Naive B cell (primary cell): ENCODE results near the gene LIMS2. TPM values are rescaled to one million over a fixed set of nuclear protein-coding genes. Genes with fewer than 3 reads are reported as not detected.

ENCODE experiments used
- ATAC-seq, 2 donors: fragments of 150-1000 bp; cut with Tn5 transposase; 2 replicates each; pipeline ENCODE4 v1.10.0; 2021; ENCODE audit warnings: low read depth in 2 of 2, mild to moderate bottlenecking in 2 of 2, moderate library complexity in 2 of 2
- DNase-seq: peaks from one replicate; pipeline ENCODE4 v3.0.0; 2022
- H3K27ac Mint-ChIP-seq, 6 donors: one replicate each; pipeline ENCODE4 v1.8.0; 2020 to 2022; ENCODE audit warnings: mild to moderate bottlenecking in 6 of 6, mixed read lengths in 6 of 6, moderate library complexity in 5 of 6, inconsistent platforms in 2 of 6
- H3K27me3 Mint-ChIP-seq, 3 donors: one replicate each; pipeline ENCODE4 v1.8.0; 2021 to 2022; ENCODE audit warnings: mixed read lengths in 3 of 3, mild to moderate bottlenecking in 1 of 3
- H3K36me3 Mint-ChIP-seq, 2 donors: one replicate each; pipeline ENCODE4 v1.8.0; 2020 to 2022; ENCODE audit warnings: mixed read lengths in 2 of 2, inconsistent platforms in 1 of 2, mild to moderate bottlenecking in 1 of 2
- H3K4me1 Mint-ChIP-seq, 3 donors: one replicate each; pipeline ENCODE4 v1.8.0; 2020 to 2022; ENCODE audit warnings: mixed read lengths in 3 of 3, inconsistent platforms in 1 of 3, mild to moderate bottlenecking in 1 of 3, moderate library complexity in 1 of 3
- H3K4me3 Mint-ChIP-seq, 8 donors: one replicate each; pipeline ENCODE4 v1.8.0; 2020 to 2022; ENCODE audit warnings: mild to moderate bottlenecking in 8 of 8, mixed read lengths in 8 of 8, moderate library complexity in 8 of 8, inconsistent platforms in 2 of 8
- H3K9me3 Mint-ChIP-seq, 7 donors: one replicate each; pipeline ENCODE4 v1.8.0; 2020 to 2022; ENCODE audit warnings: mixed read lengths in 7 of 7, mild to moderate bottlenecking in 5 of 7, inconsistent platforms in 2 of 7, moderate library complexity in 1 of 7
- polyA plus RNA-seq, 6 donors: library from polyadenylated mRNA; unstranded; fragments of 300-500 nt; fragmentation: Illumina TruSeq; gene quantifications; one replicate each; pipeline ENCODE4 v1.2.3, GENCODE V29; 2021; ENCODE audit warnings: low read depth in 6 of 6

Gene LIMS2
- polyA plus RNA-seq, 6 donors from 2014 or later, result 11.2 to 60.4 (median 27.7) TPM

DNA sequence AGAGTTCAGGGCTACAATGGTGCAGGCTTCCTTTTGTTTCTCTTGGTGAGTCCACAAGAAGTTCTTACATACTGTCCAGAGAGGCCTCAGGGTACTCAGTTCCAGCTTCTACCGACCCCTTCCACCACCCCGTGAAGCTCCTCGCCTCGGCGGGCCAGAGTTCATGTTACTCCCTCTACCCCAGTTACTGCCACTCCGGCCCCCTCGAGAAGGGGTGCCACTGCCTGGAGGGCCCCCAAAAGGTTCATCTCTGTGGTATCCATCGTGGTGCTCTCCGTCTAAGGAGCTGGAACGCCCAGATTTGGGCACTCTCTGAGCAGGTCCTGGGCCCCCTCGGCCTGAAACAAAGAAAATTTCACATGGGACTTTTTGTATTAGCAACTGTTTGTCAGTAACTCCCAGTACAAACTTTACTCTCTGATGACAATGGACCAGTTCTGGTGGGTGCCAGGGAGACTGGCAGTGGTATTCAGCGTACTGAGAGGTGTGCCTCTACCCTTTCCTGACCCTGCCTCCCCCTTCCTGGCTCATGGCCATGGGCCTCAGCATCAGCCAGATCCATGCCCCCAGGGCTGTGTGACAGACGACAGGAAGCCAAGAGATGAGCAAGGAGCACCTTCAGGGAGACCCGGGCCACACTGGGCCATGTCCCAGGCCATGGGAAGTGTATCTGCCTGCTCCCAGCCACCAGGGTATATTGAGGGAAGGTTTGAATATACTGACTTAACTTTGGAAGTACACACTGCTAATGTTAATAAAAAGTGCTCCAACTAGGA, 31.1 kb upstream of the LIMS2 start:
- H3K36me3 Mint-ChIP-seq, result peaks cover 12 to 15% of the 10 kb centered on the region in 2 donors
- H3K27ac Mint-ChIP-seq, result peak overlapping the region in 3 of 6 donors; percentile 36 to 66 (median 59)
- no peaks in the 10 kb centered on the region for H3K9me3 Mint-ChIP-seq
- H3K27me3 Mint-ChIP-seq, result no peaks in the 10 kb centered on the region
- no peak for ATAC-seq
- no peak for DNase-seq
- peak overlapping the region in 1 of 8 donors; percentile 9 for H3K4me3 Mint-ChIP-seq
- peaks cover 14 to 33% (median 22%) of the 10 kb centered on the region in 3 donors for H3K4me1 Mint-ChIP-seq

- no peaks in the 10 kb centered on the region for H3K9me3 Mint-ChIP-seq
- peak overlapping the region in 1 of 8 donors; percentile 51 for H3K4me3 Mint-ChIP-seq
- H3K27me3 Mint-ChIP-seq, result no peaks in the 10 kb centered on the region
- peaks cover 12 to 42% (median 24%) of the 10 kb centered on the region in 3 donors for H3K4me1 Mint-ChIP-seq
- DNase-seq (no peak), ATAC-seq (no peak)
- peaks cover 10 to 12% of the 10 kb centered on the region in 2 donors for H3K36me3 Mint-ChIP-seq
- H3K27ac Mint-ChIP-seq, result peak overlapping the region in 1 of 6 donors; percentile 19
Observed at GRCh38 chr2:127705391-127706065, 30.2 kb upstream of the LIMS2 start.

DNA sequence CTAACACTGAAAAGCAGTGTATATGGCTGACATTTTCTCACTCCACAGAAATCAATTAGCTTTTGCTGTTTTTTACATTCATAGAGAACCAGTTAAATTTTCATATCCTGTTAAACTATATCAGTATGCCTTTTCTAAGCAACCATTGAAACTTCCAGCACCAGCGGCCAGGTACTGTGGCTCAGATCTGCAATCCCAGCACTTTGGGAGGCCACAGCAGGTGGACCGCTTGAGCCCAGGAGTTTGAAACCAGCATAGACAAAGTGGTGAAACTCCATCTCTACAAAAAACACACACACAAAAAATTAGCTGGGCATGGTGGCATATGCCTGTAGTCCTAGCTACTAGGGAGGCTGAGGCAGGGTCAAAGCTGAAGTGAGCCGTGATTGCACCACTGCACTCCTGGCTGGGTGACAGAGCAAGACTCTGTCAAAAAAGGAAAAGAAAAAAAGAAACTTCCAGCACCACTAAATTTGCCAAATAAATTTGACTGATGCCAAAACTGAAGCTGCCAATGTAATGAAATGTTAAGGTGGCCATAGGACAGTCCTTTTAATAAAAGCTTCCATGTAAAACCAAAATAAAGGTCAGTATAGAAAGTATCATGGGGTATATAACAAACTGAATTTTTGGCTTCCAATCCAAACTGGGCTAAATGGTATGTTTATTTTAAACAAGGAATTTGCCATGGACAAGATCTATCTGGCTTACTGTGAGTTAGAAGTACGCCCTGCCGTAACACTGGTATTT, 29.5 kb upstream of the LIMS2 start:
- H3K4me1 Mint-ChIP-seq, result peaks cover 18 to 47% (median 27%) of the 10 kb centered on the region in 3 donors

GRCh38 chr2:127703282-127703681, 28.0 kb upstream of the LIMS2 start:
- H3K27me3 Mint-ChIP-seq, result no peaks in the 10 kb centered on the region
- no peak overlapping the region for H3K27ac Mint-ChIP-seq
- ATAC-seq (no peak), DNase-seq (no peak)
- peaks cover 0 to 8% of the 10 kb centered on the region in 2 donors for H3K36me3 Mint-ChIP-seq
- H3K9me3 Mint-ChIP-seq, result no peaks in the 10 kb centered on the region
- H3K4me3 Mint-ChIP-seq, result peak overlapping the region in 7 of 8 donors; percentile 27 to 90 (median 59)
- H3K4me1 Mint-ChIP-seq, result peaks cover 25 to 47% (median 32%) of the 10 kb centered on the region in 3 donors

More for the DNA sequence above, 29.5 kb upstream of the LIMS2 start:
- Mint-ChIP-seq H3K4me3 (peak overlapping the region in 4 of 8 donors; percentile 1 to 56 (median 26)), H3K36me3 (peaks cover 10 to 12% of the 10 kb centered on the region in 2 donors), H3K27ac (no peak overlapping the region), H3K27me3 (no peaks in the 10 kb centered on the region), H3K9me3 (no peaks in the 10 kb centered on the region)
- ATAC-seq (no peak), DNase-seq (no peak)

DNA sequence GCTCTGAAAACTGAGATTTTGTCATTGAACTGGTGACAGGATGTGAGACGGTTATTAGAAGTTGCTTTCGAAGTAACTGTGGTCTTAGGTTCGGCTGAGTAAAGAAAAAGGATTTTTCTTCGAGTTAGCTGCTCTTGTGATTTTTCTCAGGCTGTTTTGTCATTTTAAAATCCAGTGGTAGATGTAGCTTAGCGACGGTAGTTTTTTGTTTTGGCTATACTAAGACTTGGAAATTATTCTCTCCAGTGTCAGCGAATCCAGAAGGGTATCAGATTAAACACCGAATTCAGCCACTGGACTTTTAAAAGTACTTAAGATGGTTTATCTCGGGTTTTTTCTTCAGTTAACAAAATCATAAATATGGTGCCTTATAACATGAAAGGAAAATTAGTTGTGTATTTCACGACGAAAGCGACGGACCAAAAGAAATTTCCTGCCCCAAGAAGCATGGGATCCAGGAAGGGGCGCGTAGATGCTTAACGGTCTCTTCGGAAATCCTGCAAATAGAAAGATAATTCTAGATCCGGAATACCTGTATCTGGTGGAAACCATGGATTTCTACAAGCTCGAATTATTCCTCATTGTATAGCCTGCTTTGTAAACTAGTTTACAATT, 27.2 kb upstream of the LIMS2 start:
- Mint-ChIP-seq H3K27me3 (no peaks in the 10 kb centered on the region), H3K36me3 (peaks cover 0 to 11% of the 10 kb centered on the region in 2 donors), H3K27ac (peak overlapping the region; percentile 84 to 95 (median 92)), H3K4me1 (peaks cover 25 to 47% (median 33%) of the 10 kb centered on the region in 3 donors), H3K4me3 (peak overlapping the region; percentile 82 to 98 (median 91)), H3K9me3 (no peaks in the 10 kb centered on the region)
- no peak for ATAC-seq
- no peak for DNase-seq

- Mint-ChIP-seq H3K9me3 (no peaks in the 10 kb centered on the region), H3K4me3 (peak overlapping the region; percentile 90 to 98 (median 96)), H3K4me1 (peaks cover 25 to 47% (median 33%) of the 10 kb centered on the region in 3 donors), H3K36me3 (peaks cover 0 to 11% of the 10 kb centered on the region in 2 donors), H3K27ac (peak overlapping the region; percentile 86 to 99 (median 94)), H3K27me3 (no peaks in the 10 kb centered on the region)
- peak; percentile 82 for DNase-seq
- ATAC-seq, result peak; percentile 77 to 78
Observed at GRCh38 chr2:127701651-127702394, 26.5 kb upstream of the LIMS2 start.

- Mint-ChIP-seq H3K9me3 (no peaks in the 10 kb centered on the region), H3K4me3 (peak within 1 kb of the TSS; percentile 90 to 98 (median 96)), H3K4me1 (peaks cover 25 to 44% (median 33%) of the 10 kb centered on the region in 3 donors), H3K36me3 (peaks cover 0 to 11% of the 10 kb centered on the region in 2 donors), H3K27ac (peak within 1 kb of the TSS; percentile 95 to 99 (median 98)), H3K27me3 (no peaks in the 10 kb centered on the region)
- DNase-seq (peak; percentile 91), ATAC-seq (peak; percentile 76)
Observed at GRCh38 chr2:127701193-127701650, 25.9 kb upstream of the LIMS2 start, which contains the start of gene SFT2D3. Gene SFT2D3 (plus strand): TSS chr2:127701497. CDS start chr2:127701529, 32 bp downstream.

DNA sequence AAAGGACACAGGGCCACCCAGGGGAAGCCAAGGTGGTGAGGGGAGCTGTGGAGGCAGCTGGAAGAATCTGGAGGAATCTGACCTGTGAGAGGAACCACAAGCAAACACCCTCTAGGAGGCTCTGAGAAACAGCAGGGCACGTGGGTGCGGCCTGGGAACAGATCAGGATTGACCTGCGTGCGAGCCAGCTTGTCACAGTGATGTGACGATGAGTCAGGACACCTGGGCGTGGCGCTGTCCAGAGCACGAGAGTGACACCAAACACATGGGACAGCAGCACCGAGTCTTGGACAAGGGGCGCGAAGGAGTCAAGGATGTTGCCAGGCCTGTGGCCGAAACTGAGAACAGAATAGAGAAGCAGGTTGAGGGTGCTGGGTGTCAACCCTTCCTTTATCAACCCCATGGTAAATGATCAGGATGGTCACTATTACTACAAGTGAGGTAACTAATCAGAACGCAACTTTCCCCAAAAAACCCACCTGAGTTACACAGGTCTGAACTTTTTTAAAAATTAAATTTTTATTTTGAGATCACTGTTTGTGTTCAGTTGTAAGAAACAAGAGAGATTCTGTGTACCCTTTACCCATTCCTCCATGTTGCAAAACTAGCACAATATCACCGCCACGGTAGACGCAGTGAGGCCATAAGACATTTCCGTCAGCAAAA, 25.3 kb upstream of the LIMS2 start:
- ATAC-seq (peak; percentile 2 to 16), DNase-seq (peak; percentile 23)
- peak overlapping the region; percentile 90 to 98 (median 96) for H3K4me3 Mint-ChIP-seq
- no peaks in the 10 kb centered on the region for H3K27me3 Mint-ChIP-seq
- peaks cover 25 to 44% (median 33%) of the 10 kb centered on the region in 3 donors for H3K4me1 Mint-ChIP-seq
- H3K27ac Mint-ChIP-seq, result peak overlapping the region; percentile 95 to 99 (median 98)
- peaks cover 0 to 11% of the 10 kb centered on the region in 2 donors for H3K36me3 Mint-ChIP-seq
- no peaks in the 10 kb centered on the region for H3K9me3 Mint-ChIP-seq

GRCh38 chr2:127698553-127699355, 23.4 kb upstream of the LIMS2 start:
- no peak for ATAC-seq
- H3K27me3 Mint-ChIP-seq, result no peaks in the 10 kb centered on the region
- H3K4me3 Mint-ChIP-seq, result peak overlapping the region in 2 of 8 donors; percentile 57 to 80
- no peak for DNase-seq
- H3K4me1 Mint-ChIP-seq, result peaks cover 19 to 30% (median 20%) of the 10 kb centered on the region in 3 donors
- peaks cover 0 to 11% of the 10 kb centered on the region in 2 donors for H3K36me3 Mint-ChIP-seq
- no peaks in the 10 kb centered on the region for H3K9me3 Mint-ChIP-seq
- peak overlapping the region in 4 of 6 donors; percentile 3 to 71 (median 32) for H3K27ac Mint-ChIP-seq

DNA sequence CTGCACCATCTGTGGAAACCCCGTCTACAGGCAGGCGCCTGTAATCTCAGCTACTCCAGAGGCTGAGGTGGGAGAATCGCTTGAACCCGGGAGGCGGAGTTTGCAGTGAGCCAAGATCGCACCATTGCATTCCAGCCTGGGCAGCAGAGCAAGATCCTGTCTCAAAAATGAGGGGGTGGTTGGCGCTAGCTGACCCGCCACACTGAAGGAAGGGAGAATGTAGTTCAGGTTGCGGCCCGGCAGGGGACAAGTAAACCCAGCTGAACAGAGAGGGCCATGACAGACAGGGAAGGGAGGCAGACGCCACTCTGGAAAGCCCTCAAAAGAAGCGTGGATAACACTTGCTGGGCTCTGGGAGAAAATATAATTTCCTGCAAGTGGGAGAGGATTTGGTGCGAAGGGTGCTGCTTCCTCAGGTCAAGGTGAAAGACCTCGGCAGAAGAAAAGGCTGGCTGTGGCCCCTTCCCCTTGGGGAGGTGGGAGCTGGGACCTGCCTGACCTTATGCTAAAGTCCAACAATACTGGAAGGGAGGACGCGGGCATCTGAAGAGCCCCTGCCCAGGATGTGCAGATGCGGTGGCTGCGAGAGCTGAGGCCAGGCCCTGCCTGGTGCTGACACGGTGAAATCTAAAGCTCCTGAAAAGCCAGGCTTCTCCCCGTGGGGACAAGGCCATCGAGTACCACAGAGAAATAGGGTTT, 22.3 kb upstream of the LIMS2 start:
- H3K4me3 Mint-ChIP-seq, result peak overlapping the region in 2 of 8 donors; percentile 15 to 80

More for the DNA sequence above, 22.3 kb upstream of the LIMS2 start:
- DNase-seq (no peak), ATAC-seq (no peak)
- no peaks in the 10 kb centered on the region for H3K27me3 Mint-ChIP-seq
- H3K9me3 Mint-ChIP-seq, result no peaks in the 10 kb centered on the region
- peaks cover 17 to 20% (median 19%) of the 10 kb centered on the region in 3 donors for H3K4me1 Mint-ChIP-seq
- peaks cover 0 to 11% of the 10 kb centered on the region in 2 donors for H3K36me3 Mint-ChIP-seq
- peak overlapping the region in 1 of 6 donors; percentile 76 for H3K27ac Mint-ChIP-seq
